Measurements from ENCODE around the gene PCDH18.
"Not testable (repeated sequence)": the region's sequence is repeated elsewhere in the genome, so short reads cannot be mapped to it uniquely, and the experiment has no call there.

PCDH18 gene

DNA sequence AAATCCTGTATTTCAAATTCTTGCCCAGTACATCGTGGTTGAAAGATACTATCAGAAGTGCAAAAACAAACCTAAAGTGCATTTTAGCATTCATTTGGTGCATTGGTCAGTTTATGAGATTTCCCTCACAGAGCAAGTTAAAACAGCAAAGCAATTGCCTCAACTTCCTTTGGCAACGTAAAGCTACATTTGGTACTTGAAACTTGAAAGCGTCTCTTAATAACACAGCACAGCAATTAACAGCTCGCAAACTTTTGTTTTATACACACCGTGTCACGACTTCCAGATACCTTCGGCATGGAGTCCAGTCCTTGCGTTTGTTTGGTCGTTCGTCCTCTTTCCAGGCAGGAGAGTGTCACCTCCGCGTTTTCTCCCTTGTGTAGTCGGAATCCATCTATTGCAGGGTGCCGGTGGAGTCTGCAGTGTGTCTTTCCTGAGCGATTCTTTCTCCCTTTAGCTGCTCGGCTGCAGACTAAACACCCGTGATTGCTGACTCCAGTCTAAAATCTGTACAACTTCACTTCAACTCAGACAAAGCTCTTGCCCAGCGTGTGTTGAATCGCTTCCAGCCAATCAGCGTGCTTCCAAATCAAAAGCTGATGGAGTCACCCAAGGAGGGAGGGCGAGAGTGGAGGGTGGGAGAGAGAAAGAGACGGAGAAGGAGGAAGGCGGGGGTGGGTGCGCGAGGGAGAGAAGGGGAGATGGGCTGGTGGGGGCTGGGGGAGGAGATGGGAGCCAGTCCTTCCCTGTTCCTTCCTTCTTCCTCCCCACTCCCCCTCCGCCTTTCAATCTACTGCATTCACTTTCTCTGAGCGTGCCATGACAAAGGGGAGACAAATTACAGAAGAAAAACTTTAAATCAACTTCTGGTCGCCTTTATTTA, at the start of gene PCDH18:
Gene PCDH18, minus strand, starts transcription at position 509 of the 883 bp plus-strand sequence. Its CDS starts 406 bp downstream, at position 103.
- DNase-seq, result peak; percentile 16

DNA sequence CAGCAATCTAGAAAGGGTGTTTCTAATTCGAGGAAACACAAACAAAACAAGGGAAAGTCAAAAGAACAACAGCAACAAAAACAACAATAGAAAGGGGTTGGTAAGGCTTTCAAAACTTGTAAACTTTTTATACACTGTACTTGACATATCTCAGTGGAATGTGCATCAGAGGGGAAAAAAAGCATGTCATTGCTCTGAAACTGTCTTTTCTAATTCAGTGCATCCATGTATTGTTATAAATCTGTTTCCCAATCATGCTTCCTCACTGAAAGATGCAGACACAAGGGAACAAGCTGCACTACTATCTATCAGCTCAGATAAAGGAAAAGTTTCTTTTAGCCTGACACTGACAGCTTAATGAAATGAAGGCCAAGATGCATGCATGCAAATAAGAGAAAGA, 44.2 kb upstream of the PCDH18 start:
- no peak for DNase-seq

GRCh38 chr4:137572647-137573046, 40.4 kb upstream of the PCDH18 start:
- no peak for DNase-seq

DNA sequence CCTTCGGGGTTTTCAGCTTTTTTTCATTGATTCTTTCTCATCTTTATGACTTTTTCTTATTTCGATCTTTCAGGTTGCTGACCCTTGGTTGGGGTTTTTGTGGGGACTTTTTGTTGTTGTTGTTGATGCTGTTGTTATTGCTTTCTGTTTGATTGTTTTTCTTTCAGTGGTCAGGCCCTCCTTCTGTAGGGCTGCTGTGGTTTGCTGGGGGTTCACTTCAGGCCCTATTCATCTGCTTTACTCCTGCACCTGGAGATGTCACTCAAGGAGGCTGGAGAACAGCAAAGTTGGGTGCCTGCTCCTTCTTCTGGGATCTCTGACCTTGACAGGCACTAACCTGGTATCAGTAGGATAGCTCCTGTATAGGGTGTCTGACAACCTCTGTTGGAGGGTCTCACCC, 39.9 kb upstream of the PCDH18 start:
- no peak for DNase-seq

DNA sequence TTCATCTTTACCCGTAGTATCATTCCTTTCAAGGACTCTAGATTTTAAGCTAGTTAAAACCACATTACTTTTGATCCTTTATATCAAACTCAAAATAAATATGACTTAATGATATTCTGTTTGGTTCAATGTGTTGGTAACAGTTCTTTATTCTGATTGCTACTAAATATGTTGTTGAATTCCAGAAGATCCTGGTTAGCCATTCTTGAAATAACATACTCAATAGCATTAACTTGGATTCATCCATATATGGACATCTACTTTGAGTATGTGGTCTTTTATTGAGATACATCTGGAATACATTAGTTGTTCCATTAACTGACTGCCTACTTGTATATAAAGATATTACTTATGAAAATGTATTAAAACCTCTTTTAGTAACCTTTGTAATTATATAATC, 27.5 kb upstream of the PCDH18 start:
- no peak for DNase-seq

- no peak for DNase-seq
These were observed 26.7 kb upstream of the PCDH18 start for GRCh38 chr4:137558951-137559350.

DNA sequence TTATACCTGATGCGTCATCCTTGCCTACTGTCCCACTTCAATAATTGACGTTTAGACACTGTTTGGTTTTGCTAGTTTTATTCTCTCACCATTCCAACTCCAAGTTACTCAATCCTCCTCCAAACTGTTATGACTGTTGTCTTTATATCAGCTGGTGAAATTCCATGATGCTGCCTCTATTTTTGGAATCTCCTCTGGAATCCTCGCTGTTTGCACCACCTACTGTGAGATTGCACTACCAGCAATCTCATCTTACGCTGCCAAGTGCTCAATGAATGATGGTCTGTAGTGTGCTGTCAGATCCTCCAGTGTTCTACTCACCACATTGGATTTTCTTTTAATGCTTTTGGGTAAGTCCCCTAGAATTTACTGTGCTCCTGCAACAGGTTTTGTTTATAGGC, 13.2 kb upstream of the PCDH18 start:
- no peak for DNase-seq

DNA sequence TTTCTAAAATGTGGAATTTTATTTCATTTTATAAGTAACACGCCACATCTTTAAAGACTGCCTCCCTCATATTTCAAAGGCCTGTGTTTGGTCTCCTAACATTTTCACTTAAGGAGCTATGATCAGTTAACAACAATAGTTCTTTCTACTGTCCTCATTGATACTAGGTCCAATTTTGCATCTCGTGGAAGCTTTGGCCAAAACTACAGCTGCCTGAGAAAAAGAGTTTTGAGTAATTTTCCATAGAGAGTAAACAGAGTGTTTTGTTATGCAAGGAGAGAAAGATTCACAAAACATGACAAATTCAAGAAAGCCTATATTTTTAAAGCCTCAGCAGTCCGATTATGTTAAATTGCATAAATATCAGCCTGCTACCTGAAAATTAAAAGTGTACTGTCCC, 11.4 kb upstream of the PCDH18 start:
- no peak for DNase-seq

GRCh38 chr4:137543198-137543597, 10.9 kb upstream of the PCDH18 start:
- DNase-seq, result no peak

GRCh38 chr4:137541876-137542646, 9.8 kb upstream of the PCDH18 start:
- no peak for DNase-seq

DNA sequence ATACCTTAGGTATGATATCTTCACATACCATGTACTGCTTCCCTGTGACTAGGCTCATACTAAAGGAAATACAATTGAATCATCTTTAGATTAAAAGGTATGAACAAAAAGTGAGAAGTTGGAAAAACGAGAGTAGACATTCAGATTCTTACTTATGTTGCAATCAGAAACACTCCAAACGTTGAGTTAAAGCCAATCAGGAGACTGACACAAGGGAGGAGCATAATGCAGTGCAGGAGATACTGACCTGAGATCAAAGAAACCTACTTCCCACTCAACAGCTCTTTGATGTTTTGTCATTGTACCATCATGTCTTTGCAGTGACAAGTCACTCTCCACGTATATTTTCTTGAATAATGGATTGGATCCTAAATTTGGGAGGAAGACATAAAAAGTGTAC, 8.9 kb upstream of the PCDH18 start:
- no peak for DNase-seq

DNA sequence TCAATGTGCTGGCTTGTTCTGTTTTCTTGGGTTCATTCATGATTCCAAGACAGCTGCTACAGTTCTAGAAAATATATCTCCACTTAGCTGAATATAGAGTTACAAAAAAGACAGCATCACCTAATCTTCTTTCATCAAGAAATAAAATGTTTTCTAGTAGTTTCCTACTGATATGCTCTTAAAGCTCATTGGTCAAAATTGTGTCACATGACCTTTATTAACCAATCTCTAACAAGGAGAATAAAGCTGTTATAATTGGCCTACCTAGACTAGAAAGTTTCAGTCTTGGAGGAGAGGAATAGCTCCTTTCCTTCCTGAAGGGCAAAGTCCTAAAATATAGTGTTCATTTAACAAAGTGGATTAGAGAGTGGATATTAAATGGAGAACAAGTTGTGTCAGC, 8.1 kb upstream of the PCDH18 start:
- no peak for DNase-seq

- DNase-seq, result no peak
These were observed 6.2 kb upstream of the PCDH18 start for GRCh38 chr4:137538526-137538925.

GRCh38 chr4:137537807-137538206, 5.5 kb upstream of the PCDH18 start:
- not testable (repeated sequence) for DNase-seq

GRCh38 chr4:137536789-137537561, 4.7 kb upstream of the PCDH18 start:
- DNase-seq, result no peak

- DNase-seq, result no peak
These were observed 3.4 kb upstream of the PCDH18 start for GRCh38 chr4:137535718-137536117.

- DNase-seq, result no peak
These were observed 2.2 kb upstream of the PCDH18 start for GRCh38 chr4:137534516-137534915.

GRCh38 chr4:137533855-137534254, 1.6 kb upstream of the PCDH18 start:
- DNase-seq, result no peak

- no peak for DNase-seq
These were observed 559 bp upstream of the PCDH18 start for GRCh38 chr4:137532869-137533236.

DNA sequence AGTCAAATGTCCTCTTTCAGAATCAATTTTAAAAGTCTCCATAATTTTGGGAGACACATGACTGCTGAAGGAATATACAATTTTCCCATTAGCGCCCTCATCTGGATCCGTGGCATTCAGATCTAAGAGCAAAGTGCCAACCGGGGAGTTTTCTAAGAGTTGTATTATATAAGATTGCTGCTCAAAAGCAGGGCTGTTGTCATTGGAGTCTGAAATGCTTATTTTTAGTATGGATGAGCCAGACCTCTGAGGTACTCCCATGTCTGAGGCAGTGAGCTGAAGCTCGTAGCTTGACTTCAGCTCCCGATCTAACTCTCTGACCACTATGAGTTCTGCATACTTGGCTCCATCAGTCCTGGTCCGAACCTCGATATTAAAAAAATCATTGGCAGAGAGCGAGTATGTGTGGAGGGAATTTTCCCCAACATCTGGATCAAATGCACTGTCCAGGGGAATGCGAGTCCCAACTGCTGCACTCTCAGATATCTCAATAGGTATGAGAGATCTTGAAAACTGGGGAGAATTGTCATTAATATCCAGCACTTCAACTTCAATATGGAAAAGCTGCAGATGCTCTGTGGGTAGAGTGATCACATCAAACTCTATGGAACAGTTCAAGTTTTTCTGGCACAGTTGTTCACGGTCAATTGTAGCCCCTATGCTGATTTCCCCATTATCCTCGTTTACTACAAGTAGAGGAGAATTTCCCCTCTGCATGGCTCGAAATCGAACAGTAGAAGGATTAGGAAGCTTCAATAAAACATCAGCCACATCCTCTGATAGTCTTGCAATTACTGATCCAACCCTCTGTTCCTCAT, 917 bp downstream of the PCDH18 start:
- no peak for DNase-seq

DNA sequence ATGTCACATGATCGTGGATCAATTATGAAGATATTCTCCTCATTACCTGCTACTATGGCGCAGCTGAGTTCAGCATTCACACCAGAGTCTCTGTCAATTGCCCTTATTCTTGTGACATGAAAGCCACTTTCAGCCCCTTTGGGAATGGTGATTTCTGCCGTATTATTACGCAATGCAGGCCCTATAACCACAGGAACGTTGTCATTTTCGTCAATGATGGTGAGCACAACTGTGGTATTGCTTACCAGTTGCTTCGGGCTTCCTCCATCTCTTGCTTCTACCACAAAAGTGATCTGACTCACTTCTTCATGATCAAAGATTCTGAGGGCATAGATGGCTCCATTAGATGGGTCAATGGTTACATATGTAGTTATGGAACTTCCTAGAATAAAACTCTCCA, 2.1 kb downstream of the PCDH18 start:
- no peak for DNase-seq

- DNase-seq, result no peak
These were observed 2.9 kb downstream of the PCDH18 start for GRCh38 chr4:137529432-137529831.

DNA sequence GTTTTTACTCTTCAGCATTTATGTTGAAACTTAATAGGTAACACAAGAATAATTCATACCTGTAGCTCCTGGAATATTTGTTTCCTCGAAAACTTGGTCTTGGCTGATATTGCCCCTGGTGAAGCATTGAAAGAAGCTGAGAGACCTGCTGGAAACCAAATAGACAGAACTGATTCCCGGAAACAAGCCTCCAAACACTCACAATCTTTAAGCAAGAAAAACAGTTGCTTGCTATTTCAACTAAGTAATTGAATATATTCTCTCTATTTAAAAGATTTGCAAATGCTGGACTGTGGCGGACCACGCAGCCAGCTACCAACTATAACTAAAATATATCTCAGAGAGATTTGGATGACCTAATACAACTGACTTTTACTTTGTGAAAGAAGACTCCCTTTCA, 3.6 kb downstream of the PCDH18 start:
- DNase-seq, result no peak
